OCI-LY7 (cell line): ENCODE results near the gene SLC39A10.

ENCODE experiments used
- CTCF ChIP-seq: fragments of 200-600 bp; sonication (generic); conservative IDR thresholded peaks from 2 replicates; pipeline ENCODE4 v1.5.1; 2014; ENCODE audit warnings: mild to moderate bottlenecking, antibody characterized with exemption, low read length, moderate library complexity, mixed read lengths
- EZH2phosphoT487 ChIP-seq: fragments of 200-600 bp; sonication (generic); IDR thresholded peaks from 2 replicates; pipeline ENCODE4 v1.6.1; 2018; ENCODE audit warnings: low read depth, borderline replicate concordance, mild to moderate bottlenecking, mixed run types, antibody characterized with exemption, low read length, moderate library complexity, mixed read lengths

GRCh38 chr2:195782156-195782555 is 125.1 kb downstream of the SLC39A10 start:
- TF ChIP-seq CTCF (no peak), EZH2phosphoT487 (no peak)
